ENCODE results near the gene LYZL4.

LYZL4 gene

GRCh38 chr3:42451546-42452230, 41.3 kb upstream of the LYZL4 start:
- no peaks in the 10 kb centered on the region for H3K79me2 ChIP-seq (ENCODE audit: control insufficient read depth, low read length)
- no peak overlapping the region for H3K4me2 ChIP-seq (ENCODE audit: low read length)

GRCh38 chr3:42451116-42451515, 40.7 kb upstream of the LYZL4 start:
- Histone ChIP-seq H3K9me2 (replicated peaks; ENCODE audit: control insufficient read depth, low read length) (no peaks in the 10 kb centered on the region), H3F3A (ENCODE audit: control insufficient read depth, insufficient read depth) (no peaks in the 10 kb centered on the region), H3K27ac (ENCODE audit: low read depth, low read length) (no peak overlapping the region), H3K4me3 (ENCODE audit: low read length) (no peak overlapping the region), H3K4me2 (ENCODE audit: low read length) (no peak overlapping the region), H3K36me3 (ENCODE audit: control insufficient read depth, low read length) (no peaks in the 10 kb centered on the region), H3K27me3 (ENCODE audit: control insufficient read depth, low read length) (peaks cover 7% of the 10 kb centered on the region), H3K4me1 (ENCODE audit: control insufficient read depth, low read length) (no peaks in the 10 kb centered on the region; the same call in 1 of the 2 replicates), H3K79me2 (ENCODE audit: control insufficient read depth, low read length) (no peaks in the 10 kb centered on the region), H4K20me1 (ENCODE audit: control insufficient read depth, insufficient read depth, low read depth, low read length) (no peaks in the 10 kb centered on the region), H3K9me3 (ENCODE audit: control insufficient read depth, insufficient read depth, low read length) (no peaks in the 10 kb centered on the region)
- TF ChIP-seq EZH2phosphoT487 (IDR thresholded peaks at IDR 0.05; ENCODE audit: borderline replicate concordance, low read length), result no peak

More at GRCh38 chr3:42451546-42452230, 41.3 kb upstream of the LYZL4 start:
- H3K4me1 ChIP-seq (ENCODE audit: control insufficient read depth, low read length), result no peaks in the 10 kb centered on the region; the same call in 1 of the 2 replicates
- H4K20me1 ChIP-seq (ENCODE audit: control insufficient read depth, insufficient read depth, low read depth, low read length), result no peaks in the 10 kb centered on the region
- no peaks in the 10 kb centered on the region for H3F3A ChIP-seq (ENCODE audit: control insufficient read depth, insufficient read depth)
- H3K27me3 ChIP-seq (ENCODE audit: control insufficient read depth, low read length), result peaks cover 9% of the 10 kb centered on the region
- H3K27ac ChIP-seq (ENCODE audit: low read depth, low read length), result no peak overlapping the region
- no peaks in the 10 kb centered on the region for H3K9me3 ChIP-seq (ENCODE audit: control insufficient read depth, insufficient read depth, low read length)
- H3K4me3 ChIP-seq (ENCODE audit: low read length), result no peak overlapping the region
- H3K36me3 ChIP-seq (ENCODE audit: control insufficient read depth, low read length), result no peaks in the 10 kb centered on the region
- no peaks in the 10 kb centered on the region for H3K9me2 ChIP-seq (replicated peaks; ENCODE audit: control insufficient read depth, low read length)
- TF ChIP-seq, protein P1, sequence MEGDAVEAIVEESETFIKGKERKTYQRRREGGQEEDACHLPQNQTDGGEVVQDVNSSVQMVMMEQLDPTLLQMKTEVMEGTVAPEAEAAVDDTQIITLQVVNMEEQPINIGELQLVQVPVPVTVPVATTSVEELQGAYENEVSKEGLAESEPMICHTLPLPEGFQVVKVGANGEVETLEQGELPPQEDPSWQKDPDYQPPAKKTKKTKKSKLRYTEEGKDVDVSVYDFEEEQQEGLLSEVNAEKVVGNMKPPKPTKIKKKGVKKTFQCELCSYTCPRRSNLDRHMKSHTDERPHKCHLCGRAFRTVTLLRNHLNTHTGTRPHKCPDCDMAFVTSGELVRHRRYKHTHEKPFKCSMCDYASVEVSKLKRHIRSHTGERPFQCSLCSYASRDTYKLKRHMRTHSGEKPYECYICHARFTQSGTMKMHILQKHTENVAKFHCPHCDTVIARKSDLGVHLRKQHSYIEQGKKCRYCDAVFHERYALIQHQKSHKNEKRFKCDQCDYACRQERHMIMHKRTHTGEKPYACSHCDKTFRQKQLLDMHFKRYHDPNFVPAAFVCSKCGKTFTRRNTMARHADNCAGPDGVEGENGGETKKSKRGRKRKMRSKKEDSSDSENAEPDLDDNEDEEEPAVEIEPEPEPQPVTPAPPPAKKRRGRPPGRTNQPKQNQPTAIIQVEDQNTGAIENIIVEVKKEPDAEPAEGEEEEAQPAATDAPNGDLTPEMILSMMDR (IDR thresholded peaks at IDR 0.05; ENCODE audit: low read depth, low read length, poor library complexity, severe bottlenecking), result no peak
- no peak for TF ChIP-seq EZH2phosphoT487 (IDR thresholded peaks at IDR 0.05; ENCODE audit: borderline replicate concordance, low read length)

GRCh38 chr3:42450567-42450966, 40.2 kb upstream of the LYZL4 start:
- no peaks in the 10 kb centered on the region for H4K20me1 ChIP-seq (ENCODE audit: control insufficient read depth, insufficient read depth, low read depth, low read length)
- no peaks in the 10 kb centered on the region for H3K79me2 ChIP-seq (ENCODE audit: control insufficient read depth, low read length)
- no peaks in the 10 kb centered on the region for H3K9me3 ChIP-seq (ENCODE audit: control insufficient read depth, insufficient read depth, low read length)
- H3K4me1 ChIP-seq (ENCODE audit: control insufficient read depth, low read length), result no peaks in the 10 kb centered on the region; the same call in 1 of the 2 replicates
- TF ChIP-seq EZH2phosphoT487 (IDR thresholded peaks at IDR 0.05; ENCODE audit: borderline replicate concordance, low read length), result no peak
- TF ChIP-seq, protein P1 (IDR thresholded peaks at IDR 0.05; ENCODE audit: low read depth, low read length, poor library complexity, severe bottlenecking), result no peak
- H3F3A ChIP-seq (ENCODE audit: control insufficient read depth, insufficient read depth), result no peaks in the 10 kb centered on the region
- no peak overlapping the region for H3K4me3 ChIP-seq (ENCODE audit: low read length)
- peaks cover 7% of the 10 kb centered on the region for H3K27me3 ChIP-seq (ENCODE audit: control insufficient read depth, low read length)
- no peak overlapping the region for H3K27ac ChIP-seq (ENCODE audit: low read depth, low read length)
- no peak overlapping the region for H3K4me2 ChIP-seq (ENCODE audit: low read length)
- no peaks in the 10 kb centered on the region for H3K36me3 ChIP-seq (ENCODE audit: control insufficient read depth, low read length)
- no peaks in the 10 kb centered on the region for H3K9me2 ChIP-seq (replicated peaks; ENCODE audit: control insufficient read depth, low read length)

DNA sequence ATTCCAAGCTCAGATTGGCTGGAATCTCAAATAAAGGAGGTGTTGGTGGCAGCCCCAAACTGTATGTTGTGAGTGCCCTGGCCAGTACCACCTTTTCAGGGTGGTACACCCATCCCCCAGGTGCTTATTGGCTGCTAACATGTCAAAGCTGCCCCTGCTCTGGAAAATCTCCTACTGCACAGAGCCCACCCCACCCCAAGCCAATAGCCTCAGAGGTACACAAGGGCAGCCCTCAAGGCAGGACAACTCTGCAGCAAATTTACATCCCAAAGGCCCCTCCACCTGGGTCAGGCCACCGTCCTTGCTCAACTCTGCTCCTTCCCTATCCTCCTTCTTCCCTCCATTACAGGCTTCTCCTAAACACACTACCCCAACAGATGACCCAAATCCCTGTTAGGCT, 37.1 kb upstream of the LYZL4 start:
- Histone ChIP-seq H3K27me3 (ENCODE audit: control insufficient read depth, low read length) (peaks cover 7% of the 10 kb centered on the region), H3K4me2 (ENCODE audit: low read length) (no peak overlapping the region), H3K27ac (ENCODE audit: low read depth, low read length) (no peak overlapping the region), H3K79me2 (ENCODE audit: control insufficient read depth, low read length) (no peaks in the 10 kb centered on the region), H3K4me3 (ENCODE audit: low read length) (no peak overlapping the region), H3F3A (ENCODE audit: control insufficient read depth, insufficient read depth) (no peaks in the 10 kb centered on the region), H3K9me3 (ENCODE audit: control insufficient read depth, insufficient read depth, low read length) (no peaks in the 10 kb centered on the region), H3K4me1 (ENCODE audit: control insufficient read depth, low read length) (no peaks in the 10 kb centered on the region; the same call in 1 of the 2 replicates), H3K9me2 (replicated peaks; ENCODE audit: control insufficient read depth, low read length) (no peaks in the 10 kb centered on the region), H4K20me1 (ENCODE audit: control insufficient read depth, insufficient read depth, low read depth, low read length) (no peaks in the 10 kb centered on the region), H3K36me3 (ENCODE audit: control insufficient read depth, low read length) (no peaks in the 10 kb centered on the region)
- no peak for TF ChIP-seq EZH2phosphoT487 (IDR thresholded peaks at IDR 0.05; ENCODE audit: borderline replicate concordance, low read length)
- TF ChIP-seq, protein P1 (IDR thresholded peaks at IDR 0.05; ENCODE audit: low read depth, low read length, poor library complexity, severe bottlenecking), result no peak
